ENCODE measurements around the gene CDKAL1. TPM values are rescaled to one million over a fixed set of nuclear protein-coding genes. Genes with fewer than 3 reads are reported as not detected.

Gene CDKAL1
- total RNA-seq, 2 donors from 2014 or later = 12.1 to 19.0 TPM

DNA sequence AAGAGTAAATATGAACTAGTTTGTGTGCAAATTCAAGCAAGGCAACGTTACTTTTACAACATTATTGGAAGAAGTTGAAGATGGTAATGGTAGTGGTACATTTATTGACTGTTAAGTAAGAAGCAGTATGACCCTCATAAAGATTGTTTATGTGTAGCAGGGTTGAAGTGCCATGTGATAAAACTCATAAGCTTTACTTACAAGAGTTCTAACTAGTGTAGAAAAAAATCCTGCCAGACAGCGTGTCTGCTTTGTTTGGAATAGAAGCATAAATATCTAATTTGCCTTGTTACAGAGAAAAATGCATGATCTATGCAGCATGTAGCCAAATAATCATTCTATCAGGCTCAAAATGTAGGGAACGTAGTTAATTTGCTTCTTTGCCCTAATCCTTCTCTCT lies 608.5 kb downstream of the CDKAL1 start:
- WGBS = 47% methylated on average over 3 of the region's 3 CpGs
- DNase-seq (ENCODE audit: low spot score) = no peak
- H3K4me3 ChIP-seq = no peak overlapping the region
- H3K27ac ChIP-seq = no peak overlapping the region
- no peaks in the 10 kb centered on the region for H3K36me3 ChIP-seq
- H3K27me3 ChIP-seq (replicated peaks; ENCODE audit: insufficient read depth) = no peaks in the 10 kb centered on the region
- TF ChIP-seq POLR2A (IDR thresholded peaks at IDR 0.05) (no peak), POLR2AphosphoS5 (IDR thresholded peaks at IDR 0.05) (no peak)
- TF ChIP-seq, protein P1, sequence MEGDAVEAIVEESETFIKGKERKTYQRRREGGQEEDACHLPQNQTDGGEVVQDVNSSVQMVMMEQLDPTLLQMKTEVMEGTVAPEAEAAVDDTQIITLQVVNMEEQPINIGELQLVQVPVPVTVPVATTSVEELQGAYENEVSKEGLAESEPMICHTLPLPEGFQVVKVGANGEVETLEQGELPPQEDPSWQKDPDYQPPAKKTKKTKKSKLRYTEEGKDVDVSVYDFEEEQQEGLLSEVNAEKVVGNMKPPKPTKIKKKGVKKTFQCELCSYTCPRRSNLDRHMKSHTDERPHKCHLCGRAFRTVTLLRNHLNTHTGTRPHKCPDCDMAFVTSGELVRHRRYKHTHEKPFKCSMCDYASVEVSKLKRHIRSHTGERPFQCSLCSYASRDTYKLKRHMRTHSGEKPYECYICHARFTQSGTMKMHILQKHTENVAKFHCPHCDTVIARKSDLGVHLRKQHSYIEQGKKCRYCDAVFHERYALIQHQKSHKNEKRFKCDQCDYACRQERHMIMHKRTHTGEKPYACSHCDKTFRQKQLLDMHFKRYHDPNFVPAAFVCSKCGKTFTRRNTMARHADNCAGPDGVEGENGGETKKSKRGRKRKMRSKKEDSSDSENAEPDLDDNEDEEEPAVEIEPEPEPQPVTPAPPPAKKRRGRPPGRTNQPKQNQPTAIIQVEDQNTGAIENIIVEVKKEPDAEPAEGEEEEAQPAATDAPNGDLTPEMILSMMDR (IDR thresholded peaks at IDR 0.05) = no peak
- H3K9me3 ChIP-seq = no peaks in the 10 kb centered on the region
- intact Hi-C loops (cut with DNase I) = no loop called here
- H3K4me1 ChIP-seq (replicated peaks) = no peaks in the 10 kb centered on the region

DNA sequence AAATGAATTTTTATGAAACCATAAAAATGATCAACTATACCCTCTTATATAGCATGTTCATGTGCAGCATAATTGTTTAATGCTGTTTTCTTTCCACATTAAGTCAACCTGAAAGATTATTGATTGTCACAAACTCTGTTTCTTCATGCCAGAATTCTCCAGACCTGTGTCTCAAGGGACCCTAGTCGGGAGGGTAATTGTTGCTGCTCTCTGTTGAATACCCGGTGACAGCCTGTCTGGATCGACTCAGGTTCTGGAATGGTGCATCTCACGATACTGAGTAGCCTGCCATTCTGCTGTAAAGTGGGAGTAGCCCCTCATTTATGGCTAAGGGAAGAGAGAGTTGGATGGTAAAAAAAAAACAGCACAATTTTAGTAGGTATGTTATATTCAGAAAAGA lies 609.4 kb downstream of the CDKAL1 start:
- WGBS = 74% methylated on average over 4 of the region's 4 CpGs
- TF ChIP-seq, protein P1 (IDR thresholded peaks at IDR 0.05) = no peak
- TF ChIP-seq POLR2A (IDR thresholded peaks at IDR 0.05) (no peak), POLR2AphosphoS5 (IDR thresholded peaks at IDR 0.05) (no peak)
- Histone ChIP-seq H3K36me3 (no peaks in the 10 kb centered on the region), H3K9me3 (no peaks in the 10 kb centered on the region), H3K4me1 (replicated peaks) (no peaks in the 10 kb centered on the region), H3K4me3 (no peak overlapping the region), H3K27me3 (replicated peaks; ENCODE audit: insufficient read depth) (no peaks in the 10 kb centered on the region), H3K27ac (no peak overlapping the region)
- no peak for DNase-seq (ENCODE audit: low spot score)
- intact Hi-C loops (cut with DNase I) = no loop called here

DNA sequence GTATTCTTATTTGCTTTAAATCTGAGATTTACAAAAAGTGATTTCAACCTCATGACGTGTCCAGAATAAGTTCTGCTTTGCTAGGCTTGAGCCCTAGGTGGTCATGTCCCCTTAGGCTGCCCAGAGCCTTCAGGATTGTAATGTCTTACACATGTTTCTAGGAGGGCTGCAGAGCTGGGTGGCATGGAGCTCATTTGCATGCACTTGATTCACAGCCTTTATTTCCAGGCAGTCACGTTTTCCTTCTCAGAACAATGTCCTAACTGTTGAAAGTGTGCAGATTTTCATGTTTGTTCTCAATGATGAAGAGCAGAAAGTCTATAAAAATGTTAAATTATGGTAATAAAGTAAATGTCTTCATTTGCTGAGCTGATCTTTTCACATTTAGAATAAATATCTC lies 610.7 kb downstream of the CDKAL1 start:
- H3K4me1 ChIP-seq (replicated peaks) = no peaks in the 10 kb centered on the region
- no peak for TF ChIP-seq POLR2AphosphoS5 (IDR thresholded peaks at IDR 0.05)
- TF ChIP-seq POLR2A (IDR thresholded peaks at IDR 0.05) = no peak
- TF ChIP-seq, protein P1 (IDR thresholded peaks at IDR 0.05) = no peak
- 83% methylated on average over 2 of the region's 2 CpGs for WGBS

DNA sequence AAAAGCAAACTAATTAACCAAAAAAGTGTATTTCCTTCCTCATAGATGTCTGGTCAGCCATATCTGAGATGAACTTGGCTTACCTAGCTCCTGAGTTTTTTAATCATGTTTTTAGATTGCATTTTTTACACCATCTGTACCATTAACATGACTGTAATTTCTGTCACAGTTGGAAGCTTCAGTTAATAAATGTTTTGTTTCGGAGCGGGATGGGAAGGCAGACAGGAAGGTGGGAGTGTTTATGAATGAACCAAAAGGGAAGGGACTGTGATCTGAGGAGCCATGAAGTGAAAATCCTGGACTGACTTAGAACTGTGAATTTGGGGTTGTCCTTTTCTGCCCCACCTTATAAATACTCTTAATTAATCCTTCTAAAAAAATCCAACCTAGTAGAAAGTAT lies 613.7 kb downstream of the CDKAL1 start:
- intact Hi-C loops (cut with DNase I) = no loop called here
- TF ChIP-seq, protein P1 (IDR thresholded peaks at IDR 0.05) = no peak
- TF ChIP-seq POLR2A (IDR thresholded peaks at IDR 0.05) = no peak
- no peak for TF ChIP-seq POLR2AphosphoS5 (IDR thresholded peaks at IDR 0.05)
- 90% methylated on average over 2 of the region's 2 CpGs for WGBS

More for the DNA sequence above, 610.7 kb downstream of the CDKAL1 start:
- no peaks in the 10 kb centered on the region for H3K27me3 ChIP-seq (replicated peaks; ENCODE audit: insufficient read depth)
- no peaks in the 10 kb centered on the region for H3K9me3 ChIP-seq
- no peak overlapping the region for H3K4me3 ChIP-seq
- H3K27ac ChIP-seq = no peak overlapping the region
- no peaks in the 10 kb centered on the region for H3K36me3 ChIP-seq
- intact Hi-C loops (cut with DNase I) = no loop called here
- no peak for DNase-seq (ENCODE audit: low spot score)

DNA sequence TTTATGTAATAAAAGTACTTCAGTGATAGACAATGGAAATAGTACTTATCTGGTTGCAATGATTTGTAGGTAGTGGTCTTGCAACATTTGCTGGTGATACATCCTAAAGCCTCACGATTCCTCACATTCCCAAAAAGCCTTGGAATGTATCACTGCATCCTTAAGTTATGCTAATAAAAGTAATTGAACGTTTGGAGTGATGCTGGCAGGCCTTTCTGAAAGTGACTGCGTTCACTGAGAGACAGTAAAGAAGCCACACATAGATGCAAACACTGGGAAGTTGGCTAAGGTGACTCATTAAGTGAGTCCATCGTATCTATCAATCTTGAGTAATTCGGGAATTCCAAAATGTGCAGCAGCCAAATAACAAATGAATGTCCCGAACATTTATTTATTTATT lies 615.2 kb downstream of the CDKAL1 start:
- Histone ChIP-seq H3K27me3 (replicated peaks; ENCODE audit: insufficient read depth) (no peaks in the 10 kb centered on the region), H3K36me3 (no peaks in the 10 kb centered on the region), H3K4me3 (no peak overlapping the region), H3K9me3 (no peaks in the 10 kb centered on the region), H3K4me1 (replicated peaks) (no peaks in the 10 kb centered on the region), H3K27ac (no peak overlapping the region)
- no peak for DNase-seq (ENCODE audit: low spot score)
- intact Hi-C loops (cut with DNase I) = no loop called here
- TF ChIP-seq POLR2AphosphoS5 (IDR thresholded peaks at IDR 0.05) = no peak
- no peak for TF ChIP-seq POLR2A (IDR thresholded peaks at IDR 0.05)
- TF ChIP-seq, protein P1 (IDR thresholded peaks at IDR 0.05) = no peak
- 74% methylated on average over 6 of the region's 6 CpGs for WGBS

More for the DNA sequence above, 613.7 kb downstream of the CDKAL1 start:
- no peak overlapping the region for H3K27ac ChIP-seq
- no peaks in the 10 kb centered on the region for H3K27me3 ChIP-seq (replicated peaks; ENCODE audit: insufficient read depth)
- H3K9me3 ChIP-seq = no peaks in the 10 kb centered on the region
- H3K36me3 ChIP-seq = no peaks in the 10 kb centered on the region
- H3K4me1 ChIP-seq (replicated peaks) = no peaks in the 10 kb centered on the region
- H3K4me3 ChIP-seq = no peak overlapping the region
- DNase-seq (ENCODE audit: low spot score) = no peak

Measured in prostate gland (tissue), 2 donors.